ENCODE measurements around the gene CLCN2.

DNA sequence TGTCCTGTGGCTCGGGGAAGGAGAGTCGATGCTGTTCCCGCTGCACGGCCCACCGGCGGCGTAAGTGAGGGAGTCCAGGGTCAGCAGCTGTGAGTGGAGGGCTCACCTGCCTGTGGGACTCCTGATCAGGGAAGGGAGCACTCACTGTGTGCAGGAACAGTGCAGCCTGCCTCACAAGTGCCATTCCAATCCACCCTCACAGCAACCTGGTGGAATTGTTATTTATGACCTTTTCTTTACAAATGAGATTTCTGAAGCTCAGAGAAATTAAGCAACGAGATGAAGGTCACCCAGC is 27.5 kb upstream of the CLCN2 start:
- no peak for TF ChIP-seq EZH2 (optimal IDR thresholded peaks at IDR 0.05; ENCODE audit: low read depth, low read length)
- TF ChIP-seq, protein P1, sequence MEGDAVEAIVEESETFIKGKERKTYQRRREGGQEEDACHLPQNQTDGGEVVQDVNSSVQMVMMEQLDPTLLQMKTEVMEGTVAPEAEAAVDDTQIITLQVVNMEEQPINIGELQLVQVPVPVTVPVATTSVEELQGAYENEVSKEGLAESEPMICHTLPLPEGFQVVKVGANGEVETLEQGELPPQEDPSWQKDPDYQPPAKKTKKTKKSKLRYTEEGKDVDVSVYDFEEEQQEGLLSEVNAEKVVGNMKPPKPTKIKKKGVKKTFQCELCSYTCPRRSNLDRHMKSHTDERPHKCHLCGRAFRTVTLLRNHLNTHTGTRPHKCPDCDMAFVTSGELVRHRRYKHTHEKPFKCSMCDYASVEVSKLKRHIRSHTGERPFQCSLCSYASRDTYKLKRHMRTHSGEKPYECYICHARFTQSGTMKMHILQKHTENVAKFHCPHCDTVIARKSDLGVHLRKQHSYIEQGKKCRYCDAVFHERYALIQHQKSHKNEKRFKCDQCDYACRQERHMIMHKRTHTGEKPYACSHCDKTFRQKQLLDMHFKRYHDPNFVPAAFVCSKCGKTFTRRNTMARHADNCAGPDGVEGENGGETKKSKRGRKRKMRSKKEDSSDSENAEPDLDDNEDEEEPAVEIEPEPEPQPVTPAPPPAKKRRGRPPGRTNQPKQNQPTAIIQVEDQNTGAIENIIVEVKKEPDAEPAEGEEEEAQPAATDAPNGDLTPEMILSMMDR (IDR thresholded peaks at IDR 0.05; ENCODE audit: low read length), result no peak
- no peak for TF ChIP-seq EZH2phosphoT487 (IDR thresholded peaks at IDR 0.05; ENCODE audit: low read length)
